HL-60 (cell line): ENCODE results near the gene CETN3.
A peak's percentile ranks its signal among the peaks of the same experiment; 100 is the strongest.

ENCODE experiments used
- DNase-seq, 2 experiments: peaks; one replicate each; pipeline ENCODE4 v3.0.0-alpha.2; 2010 to 2020; ENCODE audit warnings: low read depth in 1 of 2, low spot score in 1 of 2
- H3K27ac ChIP-seq: fragments of 250-450 bp; sonication (Bioruptor Pico); replicated peaks from 2 replicates; pipeline ENCODE4 v1.5.1; 2020; ENCODE audit warnings: mild to moderate bottlenecking, moderate library complexity
- H3K27me3 ChIP-seq: fragments of 250-450 bp; sonication (Bioruptor Pico); 2 replicates; pipeline ENCODE4 v1.5.1; 2021; ENCODE audit warnings: mild to moderate bottlenecking, moderate library complexity; ENCODE audit not compliant: insufficient read depth, poor library complexity, severe bottlenecking
- H3K4me3 ChIP-seq: replicated peaks from 2 replicates; pipeline ENCODE4 v1.5.1; 2011; ENCODE audit warnings: mild to moderate bottlenecking, control low read depth, low read length; ENCODE audit not compliant: insufficient read depth
- GABPA ChIP-seq: IDR thresholded peaks from 2 replicates; pipeline ENCODE4 v1.6.1; 2012; ENCODE audit warnings: low read depth
- POLR2AphosphoS5 ChIP-seq: IDR thresholded peaks from 2 replicates; pipeline ENCODE4 v1.6.1; 2012; ENCODE audit warnings: low read depth
- SPI1 ChIP-seq: IDR thresholded peaks from 2 replicates; pipeline ENCODE4 v1.6.1; 2012; ENCODE audit warnings: low read depth, mild to moderate bottlenecking, borderline replicate concordance
- TF ChIP-seq, protein P1 (sequence below): IDR thresholded peaks from one replicate; pipeline ENCODE4 v1.5.1; 2011; ENCODE audit warnings: low read length, control low read depth, inconsistent platforms; ENCODE audit not compliant: insufficient read depth
- TF ChIP-seq, protein P2 (sequence below): IDR thresholded peaks from 2 replicates; pipeline ENCODE4 v1.6.1; 2012; ENCODE audit warnings: low read depth; ENCODE audit not compliant: insufficient replicate concordance

CETN3 gene

DNA sequence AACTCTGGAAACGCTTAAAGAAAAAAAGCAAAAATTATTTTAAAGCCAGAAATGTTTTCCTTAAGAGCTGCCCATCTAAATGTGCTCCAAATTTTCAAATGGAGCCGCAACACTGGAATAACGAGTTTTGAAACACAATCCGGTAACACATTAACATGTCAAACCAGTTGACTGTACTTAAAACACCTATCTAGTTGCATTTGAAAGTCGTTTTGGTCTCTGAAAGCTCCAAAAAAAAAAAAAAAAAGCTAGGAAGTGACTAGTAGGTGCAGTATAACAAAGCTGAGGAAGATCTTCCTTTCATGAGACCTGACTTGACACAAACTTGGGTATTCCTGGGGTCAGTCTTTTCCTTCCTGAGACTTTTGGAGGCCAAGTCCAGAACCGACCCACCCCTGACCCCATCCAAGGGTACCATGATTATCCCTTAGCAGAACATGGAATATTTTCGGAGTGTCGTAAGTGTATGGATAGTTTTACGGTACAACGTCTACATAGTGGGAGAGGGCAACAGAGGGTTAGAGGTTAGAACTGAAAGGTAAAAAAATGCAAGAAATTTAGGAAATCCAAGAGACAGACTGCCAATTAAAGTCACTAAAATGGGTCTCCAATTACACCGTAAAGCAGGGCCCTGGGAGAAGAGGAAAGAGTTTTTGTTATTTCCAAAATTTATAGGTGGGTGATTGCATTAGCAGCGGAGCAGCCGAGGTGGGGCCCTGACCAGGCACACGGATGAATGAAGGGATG, 812 bp downstream of the CETN3 start:
- peak overlapping the region; percentile 98 for H3K27ac ChIP-seq

DNA sequence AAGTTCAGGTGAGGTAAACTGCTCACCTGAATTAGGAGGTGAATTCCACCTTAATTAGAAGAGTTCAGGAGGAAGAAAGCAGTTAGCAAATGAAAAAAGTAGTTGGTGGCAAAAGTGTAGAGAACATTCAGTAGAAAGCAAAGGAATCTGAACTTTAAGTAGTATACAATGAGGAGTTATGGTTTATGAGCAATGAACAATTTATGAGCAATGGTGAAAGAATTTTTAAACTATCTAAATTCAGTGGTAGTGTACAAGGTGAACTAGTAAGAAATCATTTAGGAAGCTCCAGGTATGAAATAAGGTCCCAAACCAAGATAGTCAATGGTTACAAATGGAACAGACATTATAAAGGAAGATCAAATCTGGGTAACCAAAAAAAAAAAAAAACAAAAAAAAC, 3.1 kb downstream of the CETN3 start:
- no peak overlapping the region for H3K4me3 ChIP-seq
- no peaks in the 10 kb centered on the region for H3K27me3 ChIP-seq
- DNase-seq = no peak
- no peak for TF ChIP-seq SPI1
- TF ChIP-seq, protein P1, sequence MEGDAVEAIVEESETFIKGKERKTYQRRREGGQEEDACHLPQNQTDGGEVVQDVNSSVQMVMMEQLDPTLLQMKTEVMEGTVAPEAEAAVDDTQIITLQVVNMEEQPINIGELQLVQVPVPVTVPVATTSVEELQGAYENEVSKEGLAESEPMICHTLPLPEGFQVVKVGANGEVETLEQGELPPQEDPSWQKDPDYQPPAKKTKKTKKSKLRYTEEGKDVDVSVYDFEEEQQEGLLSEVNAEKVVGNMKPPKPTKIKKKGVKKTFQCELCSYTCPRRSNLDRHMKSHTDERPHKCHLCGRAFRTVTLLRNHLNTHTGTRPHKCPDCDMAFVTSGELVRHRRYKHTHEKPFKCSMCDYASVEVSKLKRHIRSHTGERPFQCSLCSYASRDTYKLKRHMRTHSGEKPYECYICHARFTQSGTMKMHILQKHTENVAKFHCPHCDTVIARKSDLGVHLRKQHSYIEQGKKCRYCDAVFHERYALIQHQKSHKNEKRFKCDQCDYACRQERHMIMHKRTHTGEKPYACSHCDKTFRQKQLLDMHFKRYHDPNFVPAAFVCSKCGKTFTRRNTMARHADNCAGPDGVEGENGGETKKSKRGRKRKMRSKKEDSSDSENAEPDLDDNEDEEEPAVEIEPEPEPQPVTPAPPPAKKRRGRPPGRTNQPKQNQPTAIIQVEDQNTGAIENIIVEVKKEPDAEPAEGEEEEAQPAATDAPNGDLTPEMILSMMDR = no peak
- no peak for TF ChIP-seq POLR2AphosphoS5
- TF ChIP-seq GABPA = no peak
- TF ChIP-seq, protein P2, sequence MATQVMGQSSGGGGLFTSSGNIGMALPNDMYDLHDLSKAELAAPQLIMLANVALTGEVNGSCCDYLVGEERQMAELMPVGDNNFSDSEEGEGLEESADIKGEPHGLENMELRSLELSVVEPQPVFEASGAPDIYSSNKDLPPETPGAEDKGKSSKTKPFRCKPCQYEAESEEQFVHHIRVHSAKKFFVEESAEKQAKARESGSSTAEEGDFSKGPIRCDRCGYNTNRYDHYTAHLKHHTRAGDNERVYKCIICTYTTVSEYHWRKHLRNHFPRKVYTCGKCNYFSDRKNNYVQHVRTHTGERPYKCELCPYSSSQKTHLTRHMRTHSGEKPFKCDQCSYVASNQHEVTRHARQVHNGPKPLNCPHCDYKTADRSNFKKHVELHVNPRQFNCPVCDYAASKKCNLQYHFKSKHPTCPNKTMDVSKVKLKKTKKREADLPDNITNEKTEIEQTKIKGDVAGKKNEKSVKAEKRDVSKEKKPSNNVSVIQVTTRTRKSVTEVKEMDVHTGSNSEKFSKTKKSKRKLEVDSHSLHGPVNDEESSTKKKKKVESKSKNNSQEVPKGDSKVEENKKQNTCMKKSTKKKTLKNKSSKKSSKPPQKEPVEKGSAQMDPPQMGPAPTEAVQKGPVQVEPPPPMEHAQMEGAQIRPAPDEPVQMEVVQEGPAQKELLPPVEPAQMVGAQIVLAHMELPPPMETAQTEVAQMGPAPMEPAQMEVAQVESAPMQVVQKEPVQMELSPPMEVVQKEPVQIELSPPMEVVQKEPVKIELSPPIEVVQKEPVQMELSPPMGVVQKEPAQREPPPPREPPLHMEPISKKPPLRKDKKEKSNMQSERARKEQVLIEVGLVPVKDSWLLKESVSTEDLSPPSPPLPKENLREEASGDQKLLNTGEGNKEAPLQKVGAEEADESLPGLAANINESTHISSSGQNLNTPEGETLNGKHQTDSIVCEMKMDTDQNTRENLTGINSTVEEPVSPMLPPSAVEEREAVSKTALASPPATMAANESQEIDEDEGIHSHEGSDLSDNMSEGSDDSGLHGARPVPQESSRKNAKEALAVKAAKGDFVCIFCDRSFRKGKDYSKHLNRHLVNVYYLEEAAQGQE = no peak
- no peak overlapping the region for H3K27ac ChIP-seq

More for the DNA sequence above, 812 bp downstream of the CETN3 start:
- DNase-seq = peak in 1 of 2 experiments; percentile 1
- Histone ChIP-seq H3K27me3 (no peaks in the 10 kb centered on the region), H3K4me3 (peak overlapping the region; percentile 65)
- TF ChIP-seq, protein P1 = no peak
- TF ChIP-seq, protein P2 = no peak
- TF ChIP-seq SPI1 (no peak), GABPA (no peak), POLR2AphosphoS5 (no peak)

DNA sequence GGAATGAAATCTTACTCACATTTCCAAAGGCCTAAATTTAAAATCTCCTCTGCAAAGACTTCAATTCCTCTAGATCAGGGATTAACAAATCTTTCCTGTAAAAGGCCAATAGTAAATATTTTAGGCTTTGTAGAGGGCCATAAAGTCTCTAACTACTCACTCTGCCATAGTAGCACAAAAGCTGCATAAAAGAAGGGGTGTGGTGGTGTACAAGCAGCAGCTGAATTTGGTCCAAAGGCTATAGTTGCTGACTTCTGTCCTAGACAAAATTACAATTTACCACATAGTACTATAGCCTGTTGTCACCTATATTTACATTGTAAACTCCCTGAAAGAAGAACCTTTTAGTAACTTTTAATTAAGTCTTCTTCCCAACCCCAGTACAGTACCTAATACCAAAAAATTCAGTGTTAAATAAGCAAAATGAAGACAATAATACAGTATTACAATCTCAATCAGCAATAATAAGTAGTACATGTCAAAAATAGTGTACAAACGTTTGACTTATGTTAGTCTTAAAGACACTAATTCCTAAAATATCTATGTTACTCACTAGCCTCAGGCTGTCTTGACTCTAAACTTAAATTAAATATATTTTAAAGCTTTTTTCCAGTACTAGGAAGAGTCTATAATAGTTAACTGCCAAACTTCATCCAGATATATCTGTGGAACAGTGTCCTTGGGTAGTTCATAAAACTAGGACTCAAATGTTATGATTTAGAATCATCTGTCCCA, 6.9 kb downstream of the CETN3 start:
- Histone ChIP-seq H3K27ac (no peak overlapping the region), H3K4me3 (no peak overlapping the region), H3K27me3 (no peaks in the 10 kb centered on the region)
- TF ChIP-seq POLR2AphosphoS5 = no peak
- TF ChIP-seq, protein P1 = no peak
- no peak for TF ChIP-seq SPI1
- TF ChIP-seq, protein P2 = no peak
- TF ChIP-seq GABPA = no peak
- no peak for DNase-seq
